Thymus (tissue), 11 donors: ENCODE results near the gene ANKRD11. TPM values are rescaled to one million over a fixed set of nuclear protein-coding genes. Genes with fewer than 3 reads are reported as not detected.
"Not testable (repeated sequence)": the region's sequence is repeated elsewhere in the genome, so short reads cannot be mapped to it uniquely, and the experiment has no call there.

Experiments used
- DNase-seq, 9 donors: peaks; one replicate each; pipeline ENCODE4 v3.0.0-alpha.2; 2013; ENCODE audit warnings: low spot score in 9 of 9, low read depth in 6 of 9, missing footprints in 1 of 9
- H3K27ac ChIP-seq, 2 donors: one replicate each; pipeline ENCODE4 v1.5.1; 2013; ENCODE audit warnings: control low read depth in 1 of 2, low read depth in 1 of 2, low read length in 1 of 2, mild to moderate bottlenecking in 1 of 2, moderate library complexity in 1 of 2
- H3K27me3 ChIP-seq, 2 donors: one replicate each; pipeline ENCODE4 v1.5.1; 2013; ENCODE audit warnings: low read length in 1 of 2; ENCODE audit not compliant: control insufficient read depth in 2 of 2, insufficient read depth in 1 of 2
- H3K36me3 ChIP-seq, 2 donors: one replicate each; pipeline ENCODE4 v1.5.1; 2013; ENCODE audit warnings: low read length in 1 of 2, mild to moderate bottlenecking in 1 of 2, moderate library complexity in 1 of 2; ENCODE audit not compliant: control insufficient read depth in 2 of 2, insufficient read depth in 2 of 2
- H3K4me1 ChIP-seq, 2 donors: one replicate each; pipeline ENCODE4 v1.5.1; 2013; ENCODE audit warnings: low read length in 2 of 2; ENCODE audit not compliant: control insufficient read depth in 2 of 2, insufficient read depth in 2 of 2
- H3K4me3 ChIP-seq, 2 donors: one replicate each; pipeline ENCODE4 v1.5.1; 2013; ENCODE audit warnings: low read length in 2 of 2, control low read depth in 1 of 2, mild to moderate bottlenecking in 1 of 2
- H3K9me3 ChIP-seq, 2 donors: one replicate each; pipeline ENCODE4 v1.5.1; 2013; ENCODE audit warnings: low read length in 1 of 2, mild to moderate bottlenecking in 1 of 2; ENCODE audit not compliant: control insufficient read depth in 2 of 2, insufficient read depth in 1 of 2
- WGBS: extraction: QIAGEN DNeasy Blood & Tissue Kit; methylation state at CpG from one replicate; pipeline ENCODE4 v1.1.7; 2013; 5-methylcytosine and 5-hydroxymethylcytosine counted together
- polyA plus RNA-seq: library from polyadenylated mRNA; stranded (reverse); fragments of 200-250 nt; gene quantifications from one replicate; pipeline ENCODE4 v1.2.3, GENCODE V29; 2013
- total RNA-seq: library from RNA; stranded (reverse); fragments of 120-200 nt; gene quantifications from one replicate; pipeline ENCODE4 v1.2.4, GENCODE V29; 2013
- donor health status: healthy.

ANKRD11 gene
- total and polyA plus RNA-seq, 2 donors, result 24.8 to 79.5 TPM

DNA sequence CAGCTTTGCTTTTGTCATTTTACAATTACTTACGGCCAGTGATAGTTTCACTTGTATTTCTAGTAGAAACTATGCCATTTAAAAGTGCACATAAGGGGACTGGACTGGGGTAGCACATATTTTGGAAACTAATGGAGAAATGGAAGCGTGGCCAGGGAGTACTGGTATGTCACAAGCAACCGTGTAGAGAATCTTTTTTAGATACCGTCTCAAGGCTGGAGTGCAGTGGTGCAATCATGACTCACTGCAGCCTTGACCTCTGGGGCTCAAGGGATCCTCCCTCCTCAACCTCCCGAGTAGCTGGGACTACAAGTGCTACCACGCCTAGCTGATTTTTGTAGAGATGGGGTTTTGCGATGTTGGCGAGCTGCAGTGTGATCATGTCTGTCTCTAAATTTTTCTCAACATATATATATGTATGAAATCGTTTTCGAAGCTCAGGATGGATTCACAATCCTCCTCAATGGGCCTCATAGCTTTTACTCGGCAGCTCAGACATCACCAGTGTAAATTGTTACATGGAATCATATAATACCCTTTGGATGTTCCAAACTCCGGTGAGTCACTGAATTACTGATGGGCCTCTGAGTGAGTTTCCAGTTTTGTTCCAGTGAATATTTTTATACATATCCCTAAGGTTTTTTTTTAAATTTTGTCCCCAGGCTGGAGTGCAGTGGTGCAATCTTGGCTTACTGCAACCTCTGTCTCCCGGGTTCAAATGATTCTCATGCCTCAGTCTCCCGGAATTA, 221.2 kb downstream of the ANKRD11 start:
- H3K9me3 ChIP-seq, result peaks cover 0 to 7% of the 10 kb centered on the region in 2 donors
- H3K27ac ChIP-seq, result no peak overlapping the region
- peaks cover 82% of the 10 kb centered on the region in 2 donors for H3K36me3 ChIP-seq
- H3K4me3 ChIP-seq, result no peak overlapping the region
- H3K27me3 ChIP-seq, result no peaks in the 10 kb centered on the region
- H3K4me1 ChIP-seq, result no peaks in the 10 kb centered on the region
- no peak for DNase-seq
- WGBS, result 93% methylated on average over 14 of the region's 14 CpGs

DNA sequence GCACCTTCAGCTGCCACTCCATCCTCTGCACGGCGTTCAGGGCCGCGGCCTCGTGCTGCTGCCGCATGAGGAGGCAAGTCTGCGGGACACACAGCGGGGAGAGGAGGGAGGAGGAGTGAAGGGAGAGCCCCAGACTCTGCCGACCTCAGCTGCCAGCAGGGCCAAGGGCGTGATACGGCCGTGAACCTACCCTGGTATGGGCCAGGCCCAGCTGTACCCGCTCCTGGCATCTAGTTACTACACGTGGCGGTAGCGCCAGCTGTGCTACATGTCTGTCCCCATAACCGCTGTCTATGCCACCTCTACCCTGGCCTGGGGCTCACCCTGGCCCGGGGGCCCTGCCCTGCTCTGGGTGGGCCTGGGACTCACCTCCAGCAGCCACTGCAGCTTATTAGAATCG, 221.8 kb downstream of the ANKRD11 start:
- Histone ChIP-seq H3K36me3 (peaks cover 76 to 77% of the 10 kb centered on the region in 2 donors), H3K9me3 (peaks cover 0 to 13% of the 10 kb centered on the region in 2 donors), H3K4me1 (no peaks in the 10 kb centered on the region), H3K4me3 (no peak overlapping the region), H3K27me3 (no peaks in the 10 kb centered on the region), H3K27ac (no peak overlapping the region)
- WGBS, result 95% methylated on average over 19 of the region's 19 CpGs
- no peak for DNase-seq

DNA sequence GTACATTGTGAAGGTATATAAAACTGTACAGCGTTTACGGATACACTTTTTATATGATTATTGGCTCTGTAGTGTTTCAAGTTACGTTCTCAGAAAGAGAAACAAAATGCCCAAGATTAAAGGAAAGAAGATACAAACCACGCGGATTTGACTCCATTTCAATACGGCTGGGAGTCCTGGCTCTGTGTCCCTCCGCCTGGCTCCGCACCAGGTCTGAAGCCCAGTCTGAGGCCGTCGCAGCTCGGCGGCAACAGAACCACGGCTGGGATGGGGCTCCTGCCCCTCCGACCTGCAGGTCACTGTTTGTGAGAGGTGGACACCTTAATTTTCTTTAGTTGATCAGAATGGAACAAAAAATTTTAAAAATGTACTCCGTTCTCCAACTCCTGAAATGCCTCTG, 222.6 kb downstream of the ANKRD11 start:
- DNase-seq, H3K27me3 ChIP-seq, H3K27ac ChIP-seq, H3K4me1 ChIP-seq, H3K4me3 ChIP-seq: not testable (repeated sequence)
- Histone ChIP-seq H3K9me3 (peaks cover 0 to 19% of the 10 kb centered on the region in 2 donors), H3K36me3 (peaks cover 69% of the 10 kb centered on the region in 2 donors)
- WGBS, result 98% methylated on average over 11 of the region's 15 CpGs

DNA sequence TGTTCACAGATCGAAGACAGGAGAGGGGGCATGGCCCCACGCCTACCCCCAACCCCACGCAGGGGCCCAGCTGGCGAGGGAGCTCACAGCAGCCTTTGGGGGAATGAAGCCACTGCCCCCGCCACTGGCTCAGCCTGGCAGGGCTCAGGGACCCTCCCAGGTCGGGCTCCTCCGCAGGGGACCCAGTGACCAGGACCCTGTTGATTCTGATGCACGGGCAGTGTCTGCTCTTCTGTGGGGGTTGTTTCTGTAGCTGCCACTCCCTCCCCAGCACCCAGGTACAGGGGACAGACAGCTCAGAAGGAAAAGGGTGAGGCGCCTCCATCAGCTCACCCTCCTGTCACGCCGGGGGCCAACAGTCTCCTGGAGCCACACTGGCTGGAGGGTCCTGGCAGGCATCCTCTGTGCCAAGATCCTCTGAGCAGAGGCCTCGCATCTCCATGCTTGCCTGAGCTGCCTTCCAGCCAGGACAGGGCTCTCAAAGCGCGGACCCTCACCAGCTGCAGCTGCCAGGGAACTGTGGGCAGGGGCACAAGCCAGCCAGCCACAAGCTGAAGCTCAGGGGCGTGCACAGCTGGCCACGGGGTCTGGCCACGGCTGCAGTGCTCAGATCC, 223.7 kb downstream of the ANKRD11 start:
- Histone ChIP-seq H3K9me3 (peaks cover 0 to 27% of the 10 kb centered on the region in 2 donors), H3K4me3 (no peak overlapping the region), H3K36me3 (peaks cover 58% of the 10 kb centered on the region in 2 donors), H3K4me1 (no peaks in the 10 kb centered on the region), H3K27me3 (no peaks in the 10 kb centered on the region), H3K27ac (no peak overlapping the region)
- WGBS, result 97% methylated on average over 17 of the region's 17 CpGs
- no peak for DNase-seq

DNA sequence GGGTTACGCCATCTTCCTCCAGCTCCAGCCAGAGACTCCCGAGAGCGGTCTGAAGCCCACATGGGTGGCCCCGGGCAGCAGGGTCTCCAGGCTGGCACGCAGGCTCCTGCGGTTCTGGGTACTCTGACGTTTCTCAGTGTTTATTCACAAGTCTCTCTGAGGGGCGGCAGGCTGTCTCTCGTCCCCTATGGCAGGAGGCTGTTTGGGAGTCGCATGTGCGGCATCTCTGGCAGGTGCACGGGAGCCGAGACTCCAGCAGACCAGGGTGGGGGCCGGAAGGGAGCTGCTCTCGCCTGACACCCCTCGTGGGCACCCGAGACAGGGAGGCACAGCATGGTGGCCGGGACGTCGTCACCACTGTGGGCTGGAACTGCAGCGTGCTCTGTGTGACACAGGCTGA, 224.7 kb downstream of the ANKRD11 start:
- Histone ChIP-seq H3K36me3 (peaks cover 48% of the 10 kb centered on the region in 2 donors), H3K27ac (no peak overlapping the region), H3K4me1 (no peaks in the 10 kb centered on the region), H3K4me3 (no peak overlapping the region), H3K9me3 (peaks cover 0 to 27% of the 10 kb centered on the region in 2 donors), H3K27me3 (no peaks in the 10 kb centered on the region)
- DNase-seq, result no peak
- 98% methylated on average over 21 of the region's 21 CpGs for WGBS

DNA sequence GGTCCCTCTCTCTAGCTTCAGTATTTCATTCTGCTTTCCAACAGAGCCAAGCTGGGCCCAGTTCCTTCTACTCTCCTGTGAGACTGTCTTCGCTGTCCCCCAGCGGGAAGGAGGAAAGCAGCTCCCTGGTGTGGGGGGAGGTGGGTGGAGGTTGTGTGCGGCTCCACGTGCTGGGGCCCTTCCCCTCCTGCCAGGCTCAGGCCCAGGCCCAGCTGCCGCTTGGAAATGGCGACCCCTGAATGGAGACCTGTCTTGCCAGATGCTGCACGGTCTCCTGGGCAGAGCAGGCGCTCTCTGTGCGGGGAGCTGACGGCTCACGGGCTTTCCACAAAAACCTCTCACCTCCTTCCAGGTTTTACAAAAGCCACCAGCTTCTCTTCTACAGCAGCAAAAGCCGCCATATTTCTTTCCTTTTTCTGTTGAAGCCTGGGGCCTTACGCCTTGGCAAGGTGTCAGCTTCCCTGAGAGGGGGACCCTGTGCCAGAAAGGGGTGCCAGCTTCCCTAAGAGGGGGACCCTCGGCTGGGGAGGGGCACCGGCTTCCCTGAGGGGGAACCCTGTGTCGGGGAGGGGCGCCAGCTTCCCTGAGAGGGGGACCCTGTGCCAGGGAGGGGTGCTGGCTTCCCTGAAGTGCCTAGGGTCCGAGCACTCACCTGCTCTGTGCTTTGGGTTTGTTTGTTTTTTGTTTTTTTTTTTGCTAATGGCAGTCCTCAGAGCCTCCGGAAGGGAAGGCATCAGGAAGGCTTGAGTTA, 225.4 kb downstream of the ANKRD11 start:
- WGBS, result 97% methylated on average over 19 of the region's 19 CpGs

DNA sequence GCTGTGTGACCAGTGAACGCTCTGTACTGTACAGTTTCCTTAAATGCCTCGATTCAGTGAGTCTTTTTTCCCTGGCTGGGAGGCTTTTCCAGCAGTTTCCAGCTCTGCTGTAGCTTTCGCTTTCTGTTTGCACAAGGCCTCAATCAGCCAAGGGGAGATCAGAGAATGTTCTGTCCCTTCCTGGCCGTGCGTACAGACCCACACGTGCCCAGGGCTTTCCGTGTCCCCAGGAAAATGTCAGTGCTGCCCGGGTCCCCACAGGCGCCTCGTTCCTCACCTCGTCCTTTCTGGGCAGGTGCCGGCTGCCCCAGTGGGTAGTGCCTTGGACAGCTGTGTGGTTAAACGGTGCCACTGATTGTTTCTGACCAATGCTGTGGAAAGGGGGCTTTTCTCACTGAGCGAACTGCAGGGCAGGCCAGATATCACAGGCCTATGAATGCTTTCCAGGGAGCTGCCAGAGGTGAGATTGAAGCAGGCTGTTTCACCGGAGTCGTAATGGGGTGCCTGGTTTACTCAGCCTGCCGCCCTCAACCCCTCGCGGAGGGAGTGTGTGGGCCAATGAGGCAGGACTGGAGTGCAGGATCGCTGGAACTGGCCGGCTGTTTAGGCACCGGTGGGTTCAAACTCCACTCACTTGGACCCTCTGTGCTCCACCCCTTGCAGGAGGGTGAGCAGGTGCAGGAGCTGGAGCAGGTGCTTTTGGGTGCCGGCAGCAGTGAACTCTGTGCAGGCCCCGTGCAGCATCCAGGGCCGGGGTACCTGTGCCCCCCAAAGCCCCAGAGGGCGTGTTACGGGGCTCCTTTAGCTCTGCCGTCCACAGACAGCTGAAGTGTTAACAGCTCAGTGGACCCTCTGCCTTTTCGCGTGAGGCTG, 228.4 kb downstream of the ANKRD11 start:
- DNase-seq, result no peak
- 92% methylated on average over 30 of the region's 30 CpGs for WGBS
- H3K36me3 ChIP-seq, result peaks cover 20% of the 10 kb centered on the region in 2 donors
- H3K9me3 ChIP-seq, result peaks cover 0 to 27% of the 10 kb centered on the region in 2 donors
- peaks cover 0 to 5% of the 10 kb centered on the region in 2 donors for H3K4me1 ChIP-seq
- H3K4me3 ChIP-seq, result no peak overlapping the region
- peaks cover 12 to 26% of the 10 kb centered on the region in 2 donors for H3K27me3 ChIP-seq
- no peak overlapping the region for H3K27ac ChIP-seq

More for the DNA sequence above, 225.4 kb downstream of the ANKRD11 start:
- Histone ChIP-seq H3K4me1 (no peaks in the 10 kb centered on the region), H3K4me3 (no peak overlapping the region), H3K9me3 (peaks cover 0 to 27% of the 10 kb centered on the region in 2 donors), H3K36me3 (peaks cover 41 to 42% of the 10 kb centered on the region in 2 donors), H3K27me3 (no peaks in the 10 kb centered on the region), H3K27ac (no peak overlapping the region)
- no peak for DNase-seq

DNA sequence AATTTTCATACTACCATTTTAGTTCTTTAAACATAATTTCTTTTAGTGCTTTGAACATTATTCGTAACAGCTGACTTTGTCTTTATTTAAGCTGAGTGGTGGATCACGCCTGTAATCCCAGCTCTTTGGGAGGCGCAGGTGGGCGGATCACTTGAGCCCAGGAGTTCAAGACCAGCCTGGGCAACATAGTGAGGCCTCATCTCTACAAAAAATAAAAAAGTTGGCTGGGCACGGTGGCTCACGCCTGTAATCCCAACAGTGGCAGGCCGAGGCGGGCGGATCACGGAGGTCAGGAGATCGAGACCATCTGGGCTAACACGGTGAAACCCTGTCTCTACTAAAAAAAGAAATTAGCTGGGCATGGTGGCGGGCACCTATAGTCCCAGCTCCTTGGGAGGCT, 230.5 kb downstream of the ANKRD11 start:
- not testable (repeated sequence) for H3K4me3 ChIP-seq, H3K36me3 ChIP-seq, DNase-seq, H3K27ac ChIP-seq
- peaks cover 0 to 10% of the 10 kb centered on the region in 2 donors for H3K4me1 ChIP-seq
- 98% methylated on average over 13 of the region's 13 CpGs for WGBS
- H3K9me3 ChIP-seq, result peaks cover 0 to 27% of the 10 kb centered on the region in 2 donors
- peaks cover 28 to 47% of the 10 kb centered on the region in 2 donors for H3K27me3 ChIP-seq
